ENCODE results near the gene VPS9D1. TPM values are rescaled to one million over a fixed set of nuclear protein-coding genes. Genes with fewer than 3 reads are reported as not detected.
"Not testable (repeated sequence)": the region's sequence is repeated elsewhere in the genome, so short reads cannot be mapped to it uniquely, and the experiment has no call there.

VPS9D1 gene
- total and polyA plus RNA-seq, 2 experiments from 2014 or later: 2.1 to 2.2 TPM

DNA sequence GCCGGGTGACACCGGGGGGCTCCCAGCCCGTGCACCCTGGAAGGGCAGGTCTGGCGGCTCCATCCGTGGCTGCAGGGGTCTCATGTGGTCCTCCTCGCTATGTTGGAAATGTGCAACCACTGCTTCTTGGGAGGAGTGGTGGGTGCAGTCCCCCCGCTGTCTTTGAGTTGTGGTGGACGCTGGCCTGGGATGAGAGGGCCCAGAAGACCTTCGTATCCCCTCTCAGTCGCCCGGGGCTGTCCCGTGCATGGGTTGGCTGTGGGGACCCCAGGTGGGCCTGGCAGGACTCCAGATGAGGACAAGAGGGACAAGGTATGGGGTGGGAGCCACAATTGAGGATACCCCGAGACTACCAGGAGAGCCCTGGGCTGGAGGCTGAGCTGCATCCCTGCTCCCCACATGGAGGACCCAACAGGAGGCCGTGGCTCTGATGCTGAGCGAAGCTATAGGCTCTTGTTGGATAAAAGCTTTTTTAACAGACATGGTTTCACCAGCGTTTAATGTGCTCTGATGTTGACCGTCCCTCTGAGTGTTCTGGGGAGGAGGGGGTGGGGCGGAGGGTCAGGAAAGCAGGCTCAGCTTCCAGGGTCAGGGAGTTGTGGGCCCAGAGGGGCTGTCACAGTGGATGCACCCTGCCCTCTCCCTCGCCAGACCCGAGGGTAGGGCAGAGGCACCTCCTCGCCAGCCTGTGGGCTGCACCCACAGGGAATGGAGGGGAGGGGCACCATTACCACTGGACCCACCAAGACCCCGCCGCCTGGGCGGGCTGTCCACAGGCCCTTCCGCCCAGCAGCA is 24.6 kb downstream of the VPS9D1 start:
- H3K4me3 ChIP-seq: no peak overlapping the region
- no peak overlapping the region for H3K27ac Mint-ChIP-seq
- 0 out of 2 replicates have a peak overlapping the region, but pooled peaks have one; percentile 55 for H3K27ac ChIP-seq (ENCODE audit: low read depth)
- H3F3A ChIP-seq (replicated peaks; ENCODE audit: low read depth): peaks cover 15% of the 10 kb centered on the region; the same call in 1 of the 2 replicates
- no peak for DNase-seq (ENCODE audit: low spot score)
- no peak overlapping the region for H2AFZ ChIP-seq
- H4K20me1 ChIP-seq (replicated peaks; ENCODE audit: insufficient read depth): peaks cover 4% of the 10 kb centered on the region
- H3K9me3 Mint-ChIP-seq: no peaks in the 10 kb centered on the region
- H3K4me1 ChIP-seq (ENCODE audit: insufficient read depth): peaks cover 7% of the 10 kb centered on the region; the same call in 1 of the 2 replicates
- no peaks in the 10 kb centered on the region for H3K79me2 ChIP-seq (replicated peaks; ENCODE audit: insufficient read depth)
- peaks cover 3% of the 10 kb centered on the region; the same call in 1 of the 3 replicates for H3K4me1 Mint-ChIP-seq
- peaks cover 19% of the 10 kb centered on the region for H3K27me3 Mint-ChIP-seq (ENCODE audit: insufficient read depth, low read depth, poor library complexity)
- H3K4me3 Mint-ChIP-seq: no peak overlapping the region
- no peaks in the 10 kb centered on the region for H3K9me2 ChIP-seq (ENCODE audit: insufficient read depth)
- H3K4me2 ChIP-seq: no peak overlapping the region
- ATAC-seq: no peak
- 0 out of 2 replicates have a peak, but pooled peaks cover 2% of the 10 kb centered on the region for H3K36me3 ChIP-seq (ENCODE audit: insufficient read depth)
- no peaks in the 10 kb centered on the region for H3K27me3 ChIP-seq (ENCODE audit: insufficient read depth)
- H3K36me3 Mint-ChIP-seq (ENCODE audit: low read depth): peaks cover 38% of the 10 kb centered on the region
- no peak for TF ChIP-seq ZNF331 (CRISPR knock-in tag; IDR thresholded peaks at IDR 0.05; ENCODE audit: low read depth)
- no peak for TF ChIP-seq CREB1 (CRISPR knock-in tag; IDR thresholded peaks at IDR 0.05; ENCODE audit: low read depth)
- no peak for TF ChIP-seq NANOG (IDR thresholded peaks at IDR 0.05; ENCODE audit: borderline replicate concordance)
- no peak for TF ChIP-seq ZNF114 (CRISPR knock-in tag; IDR thresholded peaks at IDR 0.05)
- no peak for TF ChIP-seq JUNB (IDR thresholded peaks at IDR 0.05; ENCODE audit: unreplicated experiment)
- TF ChIP-seq, protein P1, sequence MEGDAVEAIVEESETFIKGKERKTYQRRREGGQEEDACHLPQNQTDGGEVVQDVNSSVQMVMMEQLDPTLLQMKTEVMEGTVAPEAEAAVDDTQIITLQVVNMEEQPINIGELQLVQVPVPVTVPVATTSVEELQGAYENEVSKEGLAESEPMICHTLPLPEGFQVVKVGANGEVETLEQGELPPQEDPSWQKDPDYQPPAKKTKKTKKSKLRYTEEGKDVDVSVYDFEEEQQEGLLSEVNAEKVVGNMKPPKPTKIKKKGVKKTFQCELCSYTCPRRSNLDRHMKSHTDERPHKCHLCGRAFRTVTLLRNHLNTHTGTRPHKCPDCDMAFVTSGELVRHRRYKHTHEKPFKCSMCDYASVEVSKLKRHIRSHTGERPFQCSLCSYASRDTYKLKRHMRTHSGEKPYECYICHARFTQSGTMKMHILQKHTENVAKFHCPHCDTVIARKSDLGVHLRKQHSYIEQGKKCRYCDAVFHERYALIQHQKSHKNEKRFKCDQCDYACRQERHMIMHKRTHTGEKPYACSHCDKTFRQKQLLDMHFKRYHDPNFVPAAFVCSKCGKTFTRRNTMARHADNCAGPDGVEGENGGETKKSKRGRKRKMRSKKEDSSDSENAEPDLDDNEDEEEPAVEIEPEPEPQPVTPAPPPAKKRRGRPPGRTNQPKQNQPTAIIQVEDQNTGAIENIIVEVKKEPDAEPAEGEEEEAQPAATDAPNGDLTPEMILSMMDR (conservative IDR thresholded peaks at IDR 0.05; ENCODE audit: low read depth in 2 of 2): no peak
- no peak for TF ChIP-seq EZH2 (IDR thresholded peaks at IDR 0.05; ENCODE audit: low read depth, unreplicated experiment)
- TF ChIP-seq STAT1 (IDR thresholded peaks at IDR 0.05; ENCODE audit: unreplicated experiment): no peak
- TF ChIP-seq POLR2AphosphoS5 (IDR thresholded peaks at IDR 0.05; ENCODE audit: low read depth): no peak; the same call in 1 of the 2 replicates

DNA sequence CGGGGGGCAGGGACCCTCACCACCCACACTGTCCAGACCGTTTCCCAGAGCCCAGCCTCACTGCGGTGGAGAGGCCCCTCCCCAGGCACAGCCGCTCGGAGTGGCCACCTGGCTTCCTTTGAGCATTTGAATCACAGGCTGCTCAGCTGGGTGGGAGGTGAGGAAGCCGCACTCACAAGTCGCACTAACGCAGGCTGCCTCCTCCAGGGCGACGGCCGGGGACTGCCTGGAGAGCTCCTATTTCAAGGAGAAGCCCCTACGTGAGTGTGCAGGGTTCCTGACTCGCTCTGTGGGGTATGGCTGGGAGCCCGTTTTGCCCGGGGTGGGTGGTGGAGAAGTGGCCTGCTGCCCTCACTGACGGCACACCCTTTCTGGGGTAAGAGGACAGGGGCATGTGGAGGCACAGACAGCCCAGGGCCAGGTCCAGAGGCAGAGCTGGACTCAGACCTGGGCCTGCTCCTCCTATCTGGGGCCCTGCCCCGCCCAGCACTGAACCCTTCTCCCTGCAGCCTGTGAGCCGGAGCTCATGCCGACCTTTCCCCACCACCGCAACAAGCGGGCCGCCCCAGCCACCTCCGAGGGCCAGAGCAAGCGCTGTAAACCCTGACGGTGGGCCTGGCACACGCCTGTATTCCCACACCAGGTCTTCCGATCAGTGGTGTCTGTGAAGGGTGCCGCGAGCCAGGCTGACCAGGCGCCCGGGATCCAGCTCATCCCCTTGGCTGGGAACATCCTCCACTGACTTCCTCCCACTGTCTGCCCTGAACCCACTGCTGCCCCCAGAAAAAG is 25.4 kb downstream of the VPS9D1 start:
- 0 out of 2 replicates have a peak, but pooled peaks cover 2% of the 10 kb centered on the region for H3K36me3 ChIP-seq (ENCODE audit: insufficient read depth)
- H3K27ac Mint-ChIP-seq: no peak overlapping the region

DNA sequence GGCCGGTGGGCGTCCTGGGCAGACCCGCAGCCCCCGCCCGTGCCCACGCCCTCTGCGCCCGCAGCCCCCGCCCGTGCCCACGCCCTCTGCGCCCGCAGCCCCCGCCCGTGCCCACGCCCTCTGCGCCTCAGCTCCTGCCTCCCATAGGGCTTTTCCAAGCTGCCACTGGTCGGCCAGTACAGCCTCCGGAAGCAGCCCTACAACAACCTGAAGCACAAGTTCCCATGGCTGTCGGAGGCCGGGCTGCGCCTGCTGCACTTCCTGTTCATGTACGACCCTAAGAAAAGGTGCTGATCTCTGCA is 26.0 kb downstream of the VPS9D1 start:
- H3K36me3 ChIP-seq (ENCODE audit: insufficient read depth); H3K27ac ChIP-seq (ENCODE audit: low read depth); H3K9me2 ChIP-seq (ENCODE audit: insufficient read depth); H3K9me3 Mint-ChIP-seq; H3K4me1 Mint-ChIP-seq; H2AFZ ChIP-seq; H3K27me3 ChIP-seq (ENCODE audit: insufficient read depth); H3K4me2 ChIP-seq; H3K79me2 ChIP-seq (replicated peaks; ENCODE audit: insufficient read depth); DNase-seq (ENCODE audit: low spot score); H3K4me3 Mint-ChIP-seq; H3K27ac Mint-ChIP-seq; H3F3A ChIP-seq (replicated peaks; ENCODE audit: low read depth); H3K4me3 ChIP-seq; H4K20me1 ChIP-seq (replicated peaks; ENCODE audit: insufficient read depth); H3K4me1 ChIP-seq (ENCODE audit: insufficient read depth); ATAC-seq: not testable (repeated sequence)
- Mint-ChIP-seq H3K27me3 (ENCODE audit: insufficient read depth, low read depth, poor library complexity) (peaks cover 24% of the 10 kb centered on the region), H3K36me3 (ENCODE audit: low read depth) (peaks cover 46% of the 10 kb centered on the region)

More for the DNA sequence above, 25.4 kb downstream of the VPS9D1 start:
- no peak overlapping the region for H3K4me2 ChIP-seq
- peaks cover 9% of the 10 kb centered on the region; the same call in 1 of the 2 replicates for H3F3A ChIP-seq (replicated peaks; ENCODE audit: low read depth)
- peaks cover 24% of the 10 kb centered on the region for H3K27me3 Mint-ChIP-seq (ENCODE audit: insufficient read depth, low read depth, poor library complexity)
- TF ChIP-seq POLR2AphosphoS5 (IDR thresholded peaks at IDR 0.05; ENCODE audit: low read depth) (peak; percentile 6; the same call in 1 of the 2 replicates), NANOG (IDR thresholded peaks at IDR 0.05; ENCODE audit: borderline replicate concordance) (no peak)
- H4K20me1 ChIP-seq (replicated peaks; ENCODE audit: insufficient read depth): peaks cover 4% of the 10 kb centered on the region
- no peak overlapping the region for H3K4me3 Mint-ChIP-seq
- 0 out of 2 replicates have a peak overlapping the region, but pooled peaks have one; percentile 55 for H3K27ac ChIP-seq (ENCODE audit: low read depth)
- H3K9me2 ChIP-seq (ENCODE audit: insufficient read depth): no peaks in the 10 kb centered on the region
- H3K36me3 Mint-ChIP-seq (ENCODE audit: low read depth): peaks cover 40% of the 10 kb centered on the region
- H3K4me3 ChIP-seq: no peak overlapping the region
- no peaks in the 10 kb centered on the region for H3K79me2 ChIP-seq (replicated peaks; ENCODE audit: insufficient read depth)
- H2AFZ ChIP-seq: no peak overlapping the region
- H3K4me1 ChIP-seq (ENCODE audit: insufficient read depth): peaks cover 7% of the 10 kb centered on the region; the same call in 1 of the 2 replicates
- H3K4me1 Mint-ChIP-seq: peaks cover 3% of the 10 kb centered on the region; the same call in 1 of the 3 replicates
- no peaks in the 10 kb centered on the region for H3K9me3 Mint-ChIP-seq
- ATAC-seq: no peak
- DNase-seq (ENCODE audit: low spot score): no peak
- no peaks in the 10 kb centered on the region for H3K27me3 ChIP-seq (ENCODE audit: insufficient read depth)

Data from GM23338 (cell line).